HuH-7.5 (cell line): Measurements from ENCODE around the gene C11orf21.
"Not testable (repeated sequence)": the region's sequence is repeated elsewhere in the genome, so short reads cannot be mapped to it uniquely, and the experiment has no call there.

Experiments
- DNase-seq: peaks from one replicate; pipeline ENCODE4 v3.0.0; 2011; ENCODE audit warnings: low spot score

The C11orf21 gene

GRCh38 chr11:2301631-2302305 is at the start of gene C11orf21, which contains the start of gene TSPAN32:
Gene C11orf21 (minus strand): TSS chr11:2301918. CDS start chr11:2301808, 110 bp downstream.
Gene TSPAN32 (plus strand): TSS chr11:2302013. CDS start chr11:2302150, 137 bp downstream.
- DNase-seq = no peak

DNA sequence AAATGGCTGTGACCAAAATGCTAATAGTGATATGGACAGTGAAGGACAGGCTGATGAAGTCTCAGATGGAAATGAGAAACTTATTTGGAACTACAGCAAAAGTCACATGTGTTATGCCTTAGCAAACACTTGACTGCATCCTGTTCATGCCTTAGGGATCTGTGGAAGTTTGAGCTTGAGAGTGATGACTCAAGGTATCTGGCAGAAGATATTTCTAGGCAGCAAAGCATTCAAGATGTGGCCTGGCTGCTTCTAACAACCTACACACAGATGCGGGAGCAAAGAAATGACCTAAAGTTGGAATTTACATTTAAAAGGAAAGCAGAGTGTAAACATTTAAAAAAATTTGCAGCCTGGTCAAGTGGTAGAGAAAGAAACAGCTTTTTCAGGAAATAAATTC is 47.3 kb upstream of the C11orf21 start:
- no peak for DNase-seq

DNA sequence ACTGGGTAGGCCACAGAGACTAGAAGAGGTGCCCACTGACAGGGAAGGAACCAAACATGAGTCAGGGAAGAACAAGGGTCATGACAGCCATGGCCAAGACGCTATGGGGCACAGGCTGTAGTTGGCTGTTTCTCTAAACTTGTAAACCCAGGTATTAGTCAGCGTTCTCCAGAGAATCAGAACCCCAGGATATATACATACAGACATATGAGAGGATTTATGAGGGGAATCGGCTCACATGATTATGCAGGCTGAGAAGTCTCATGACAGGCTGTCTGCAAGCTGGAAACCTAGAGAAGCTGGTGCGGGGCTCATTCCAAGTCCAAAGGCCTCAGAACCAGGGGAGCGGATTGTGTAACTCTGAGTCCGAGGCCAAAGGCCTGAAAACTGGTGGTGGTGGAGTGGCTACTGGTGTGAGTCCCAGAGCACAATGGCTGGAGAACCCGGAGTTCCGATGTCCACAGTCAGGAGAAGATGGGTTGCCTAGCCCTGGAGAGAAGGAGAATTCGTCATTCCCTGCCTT is 45.7 kb upstream of the C11orf21 start:
- DNase-seq = no peak

DNA sequence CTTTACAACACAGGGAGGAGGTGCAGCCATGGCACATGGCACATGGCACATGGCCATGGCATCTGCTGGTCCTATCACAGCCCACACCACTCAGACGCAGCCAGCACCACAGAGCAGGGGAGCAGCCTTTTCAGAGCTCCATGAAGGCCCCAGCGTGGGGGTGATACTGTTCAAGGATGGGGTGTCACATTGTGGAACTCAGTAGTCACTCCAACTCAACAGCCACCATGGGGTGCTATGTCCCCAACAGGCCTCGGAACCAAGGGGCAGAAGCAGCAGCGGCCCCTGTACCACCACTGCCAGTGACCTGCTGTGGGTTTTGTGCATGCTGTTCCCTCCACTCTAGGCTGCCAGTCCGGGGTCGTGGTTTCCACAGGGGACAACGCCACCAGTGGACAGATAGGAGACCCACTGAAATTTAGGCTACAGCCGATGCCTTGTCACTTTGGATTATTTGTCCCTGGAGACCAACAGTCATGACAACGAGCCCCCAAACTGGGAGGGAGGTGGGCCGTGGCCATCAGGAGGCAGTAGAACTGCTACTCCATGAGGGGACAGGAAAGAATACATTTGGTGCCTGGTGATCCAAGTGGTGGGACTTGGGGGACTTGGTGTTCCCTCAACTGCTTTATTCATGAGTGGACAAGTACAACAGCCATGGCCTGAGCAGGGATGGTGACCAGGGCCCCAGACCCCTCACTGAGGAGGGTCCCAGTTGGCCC is 45.0 kb upstream of the C11orf21 start:
- no peak for DNase-seq

- DNase-seq = no peak
These were observed 44.3 kb upstream of the C11orf21 start for GRCh38 chr11:2346014-2346413.

GRCh38 chr11:2345050-2345449 is 43.3 kb upstream of the C11orf21 start:
- no peak for DNase-seq

- DNase-seq = no peak
These were observed 41.8 kb upstream of the C11orf21 start for GRCh38 chr11:2343502-2343901.

GRCh38 chr11:2342981-2343380 is 41.3 kb upstream of the C11orf21 start:
- no peak for DNase-seq

- no peak for DNase-seq
These were observed 40.8 kb upstream of the C11orf21 start for GRCh38 chr11:2342557-2342956.

- DNase-seq = not testable (repeated sequence)
These were observed 37.0 kb upstream of the C11orf21 start for GRCh38 chr11:2338760-2339159.

DNA sequence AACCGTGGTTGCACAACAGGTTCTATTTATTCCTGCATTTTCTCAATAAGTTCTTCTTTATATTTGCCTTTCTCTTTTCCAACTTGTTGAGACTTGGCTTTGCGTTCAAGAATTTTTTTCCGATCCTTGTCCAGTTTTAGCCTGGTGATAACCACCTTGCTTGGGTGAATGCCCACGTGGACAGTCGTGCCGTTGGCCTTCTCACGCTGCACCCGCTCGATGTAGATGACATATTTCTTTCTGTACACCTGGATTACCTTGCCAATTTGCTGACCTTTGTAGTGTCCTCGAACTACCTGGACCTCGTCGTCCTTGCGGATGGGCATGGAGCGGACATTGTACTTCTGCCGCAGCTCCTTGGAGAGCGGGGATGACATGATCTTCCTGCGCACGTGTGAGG is 33.6 kb upstream of the C11orf21 start:
- not testable (repeated sequence) for DNase-seq

- DNase-seq = not testable (repeated sequence)
These were observed 31.9 kb upstream of the C11orf21 start for GRCh38 chr11:2333486-2334205.

- not testable (repeated sequence) for DNase-seq
These were observed 30.9 kb upstream of the C11orf21 start for GRCh38 chr11:2332569-2332968.

GRCh38 chr11:2331404-2331803 is 29.7 kb upstream of the C11orf21 start:
- DNase-seq = no peak

GRCh38 chr11:2330696-2331095 is 29.0 kb upstream of the C11orf21 start:
- DNase-seq = no peak

DNA sequence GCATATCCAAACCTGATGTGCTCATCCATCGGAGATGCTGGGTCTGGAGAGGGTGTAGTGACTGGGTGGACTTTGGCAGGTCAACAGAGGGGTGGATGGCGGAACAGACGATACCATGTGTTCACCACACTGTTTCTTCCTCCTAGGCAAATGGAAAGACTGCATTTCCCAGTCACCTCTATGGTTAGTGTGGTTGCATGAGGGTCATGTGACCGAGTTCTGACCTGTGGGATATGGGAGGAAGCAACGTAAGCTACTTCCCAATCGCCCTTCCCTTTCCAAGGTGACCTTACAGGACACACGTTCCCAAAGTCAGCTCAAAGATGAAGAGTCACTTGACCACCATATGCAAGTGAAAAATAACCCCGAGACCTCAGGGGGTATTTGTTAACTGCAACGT is 27.8 kb upstream of the C11orf21 start:
- DNase-seq = no peak

- no peak for DNase-seq
These were observed 27.1 kb upstream of the C11orf21 start for GRCh38 chr11:2328656-2329354.

DNA sequence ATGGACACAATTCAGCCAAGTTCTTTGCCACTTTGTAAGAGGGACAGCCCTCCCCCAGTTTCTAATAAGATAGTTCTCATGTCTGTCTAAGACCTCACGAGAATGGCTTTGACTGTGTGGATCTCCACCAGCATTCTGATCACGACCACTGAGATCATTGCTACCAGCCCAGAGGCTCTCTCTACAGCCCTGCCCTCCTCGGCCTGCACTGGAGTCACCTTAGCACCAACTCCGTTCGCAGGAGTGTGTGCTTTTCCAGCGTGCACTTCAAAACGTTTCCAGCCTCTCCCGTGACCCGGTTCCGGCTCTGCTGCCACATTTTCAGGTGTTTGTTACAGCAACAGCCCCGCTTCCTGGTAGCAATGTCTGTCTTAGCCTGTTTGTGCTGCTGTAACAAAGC is 26.3 kb upstream of the C11orf21 start:
- no peak for DNase-seq

GRCh38 chr11:2327032-2327431 is 25.3 kb upstream of the C11orf21 start:
- no peak for DNase-seq

DNA sequence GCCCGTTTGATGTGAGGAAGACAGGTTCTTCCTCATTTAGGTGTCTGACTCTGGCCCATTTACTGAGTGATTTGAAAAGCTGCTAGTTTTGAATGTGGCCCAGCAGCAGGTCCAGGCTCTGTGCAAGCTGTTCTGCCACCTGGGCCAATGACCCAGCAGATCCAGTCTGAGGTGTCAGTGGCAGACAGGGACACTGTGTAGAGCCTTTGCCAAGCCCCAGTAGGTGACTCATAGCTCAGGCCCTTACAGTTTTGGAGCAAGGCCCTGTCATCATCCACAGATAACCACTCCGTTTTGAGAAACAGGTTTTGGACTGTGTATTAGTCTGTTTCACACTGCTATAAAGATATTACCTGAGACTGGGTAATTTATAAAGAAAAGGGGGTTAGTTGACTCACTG is 24.0 kb upstream of the C11orf21 start:
- DNase-seq = no peak

DNA sequence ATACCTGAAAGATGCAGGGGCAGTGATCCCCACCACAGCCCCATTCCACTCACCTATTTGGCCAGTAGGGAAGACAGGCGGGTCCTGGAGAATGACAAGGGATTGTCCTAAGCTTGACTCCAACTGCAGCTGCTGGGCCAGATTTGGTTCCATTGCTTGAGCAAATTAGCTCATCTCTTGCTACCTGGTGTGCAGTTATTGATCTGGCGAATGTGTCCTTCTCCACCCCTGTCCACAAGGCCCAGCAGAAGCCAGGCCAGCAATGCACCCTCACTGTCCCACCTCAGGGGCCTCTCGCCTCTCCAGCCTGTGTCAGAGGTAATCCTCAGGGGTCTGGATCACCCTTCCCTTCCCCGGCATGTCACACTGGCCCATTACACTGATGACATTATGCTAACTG is 23.4 kb upstream of the C11orf21 start:
- no peak for DNase-seq

- DNase-seq = no peak
These were observed 19.6 kb upstream of the C11orf21 start for GRCh38 chr11:2321311-2321683.
